ENCODE measurements around the gene AMOTL1.

DNA sequence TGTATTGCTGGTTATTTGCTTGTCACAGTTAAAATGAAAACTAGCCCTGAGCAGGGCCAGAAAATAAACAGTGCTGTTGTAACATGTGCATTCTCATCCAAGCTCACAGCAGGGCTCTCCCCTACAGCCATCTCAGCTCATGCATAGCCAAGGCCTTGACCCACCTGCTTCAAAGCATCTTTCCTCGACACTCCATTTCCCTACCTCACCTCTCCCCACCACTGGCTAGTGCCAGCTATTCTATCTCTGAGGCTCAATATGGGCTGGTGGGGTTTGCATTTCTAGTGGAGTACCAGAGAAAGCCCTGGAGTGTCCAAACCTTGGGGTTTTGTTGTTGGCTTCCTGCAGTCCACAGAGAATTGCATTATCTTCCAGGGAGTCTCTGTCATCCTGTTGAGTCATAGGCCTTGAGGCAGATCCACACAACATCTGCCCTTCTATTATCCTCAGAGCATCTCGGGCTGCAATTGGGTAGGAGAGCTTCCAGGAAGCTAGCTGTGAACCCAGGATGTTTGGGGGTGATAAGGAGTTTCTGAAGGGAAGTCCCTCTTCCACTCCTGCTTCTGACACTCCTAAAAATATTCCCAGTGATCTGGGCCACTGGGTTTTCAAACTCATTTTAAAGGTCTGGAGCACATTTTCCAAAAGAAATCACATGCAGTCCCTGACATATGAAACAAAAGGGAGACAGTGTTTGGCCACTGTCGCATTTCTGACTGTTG is 36.1 kb upstream of the AMOTL1 start:
- TF ChIP-seq HDGF (IDR thresholded peaks at IDR 0.05; ENCODE audit: borderline replicate concordance) (no peak), CTBP1 (IDR thresholded peaks at IDR 0.05; ENCODE audit: borderline replicate concordance) (no peak), FOXM1 (IDR thresholded peaks at IDR 0.05; ENCODE audit: borderline replicate concordance) (no peak), LEF1 (IDR thresholded peaks at IDR 0.05; ENCODE audit: borderline replicate concordance) (no peak), NFRKB (IDR thresholded peaks at IDR 0.05) (no peak)
- TF ChIP-seq, protein P1, sequence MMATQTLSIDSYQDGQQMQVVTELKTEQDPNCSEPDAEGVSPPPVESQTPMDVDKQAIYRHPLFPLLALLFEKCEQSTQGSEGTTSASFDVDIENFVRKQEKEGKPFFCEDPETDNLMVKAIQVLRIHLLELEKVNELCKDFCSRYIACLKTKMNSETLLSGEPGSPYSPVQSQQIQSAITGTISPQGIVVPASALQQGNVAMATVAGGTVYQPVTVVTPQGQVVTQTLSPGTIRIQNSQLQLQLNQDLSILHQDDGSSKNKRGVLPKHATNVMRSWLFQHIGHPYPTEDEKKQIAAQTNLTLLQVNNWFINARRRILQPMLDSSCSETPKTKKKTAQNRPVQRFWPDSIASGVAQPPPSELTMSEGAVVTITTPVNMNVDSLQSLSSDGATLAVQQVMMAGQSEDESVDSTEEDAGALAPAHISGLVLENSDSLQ (IDR thresholded peaks at IDR 0.05): no peak
